HG02610 (cell line): ENCODE data around the gene IMP3.

ENCODE experiments used
- ATAC-seq: cut with Tn5 transposase; IDR thresholded peaks from one replicate; pipeline ENCODE4 v1.9.1; 2021; ENCODE audit warnings: mild to moderate bottlenecking, moderate library complexity; ENCODE audit not compliant: unreplicated experiment

Gene IMP3

DNA sequence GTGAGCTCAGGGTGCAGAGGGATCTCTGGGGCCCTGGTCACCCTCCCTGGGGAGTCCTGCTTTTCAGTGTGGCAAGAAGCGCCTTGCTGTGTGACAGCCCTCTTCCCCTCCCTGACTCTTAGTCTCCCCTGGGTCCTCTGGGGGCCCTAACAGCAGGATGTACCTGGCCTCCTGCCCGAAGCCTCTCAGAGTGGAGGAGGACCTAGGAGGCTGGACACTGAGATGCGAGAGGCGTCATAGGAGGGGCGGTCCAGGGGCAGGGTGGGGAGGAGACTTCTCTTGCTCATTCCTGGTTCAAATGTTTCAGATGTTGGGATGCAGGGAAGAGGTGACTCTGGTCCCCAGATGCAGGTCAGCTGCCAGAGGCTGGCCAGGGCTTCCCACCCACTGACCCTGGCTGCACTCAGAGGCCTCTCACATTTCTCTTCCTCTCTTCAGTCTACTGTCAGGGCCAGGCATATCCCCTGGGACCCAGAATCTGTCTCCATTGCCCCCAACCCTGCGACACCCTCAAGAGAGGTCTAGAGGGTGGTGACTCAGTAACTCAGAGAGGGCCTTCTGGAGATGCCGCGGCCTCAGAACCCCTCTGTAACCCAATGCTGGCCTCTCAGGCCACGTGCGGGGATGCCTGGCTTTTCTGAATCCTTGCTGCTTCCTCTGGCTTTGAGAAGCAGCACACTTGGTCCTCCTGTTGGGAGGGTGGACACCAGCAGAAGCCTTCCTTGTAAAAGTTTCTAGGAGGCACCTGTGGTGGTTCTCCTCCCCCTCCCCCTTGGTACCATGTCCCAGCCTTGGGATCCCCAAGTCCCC lies 33.6 kb upstream of the IMP3 start:
- ATAC-seq, result no peak

DNA sequence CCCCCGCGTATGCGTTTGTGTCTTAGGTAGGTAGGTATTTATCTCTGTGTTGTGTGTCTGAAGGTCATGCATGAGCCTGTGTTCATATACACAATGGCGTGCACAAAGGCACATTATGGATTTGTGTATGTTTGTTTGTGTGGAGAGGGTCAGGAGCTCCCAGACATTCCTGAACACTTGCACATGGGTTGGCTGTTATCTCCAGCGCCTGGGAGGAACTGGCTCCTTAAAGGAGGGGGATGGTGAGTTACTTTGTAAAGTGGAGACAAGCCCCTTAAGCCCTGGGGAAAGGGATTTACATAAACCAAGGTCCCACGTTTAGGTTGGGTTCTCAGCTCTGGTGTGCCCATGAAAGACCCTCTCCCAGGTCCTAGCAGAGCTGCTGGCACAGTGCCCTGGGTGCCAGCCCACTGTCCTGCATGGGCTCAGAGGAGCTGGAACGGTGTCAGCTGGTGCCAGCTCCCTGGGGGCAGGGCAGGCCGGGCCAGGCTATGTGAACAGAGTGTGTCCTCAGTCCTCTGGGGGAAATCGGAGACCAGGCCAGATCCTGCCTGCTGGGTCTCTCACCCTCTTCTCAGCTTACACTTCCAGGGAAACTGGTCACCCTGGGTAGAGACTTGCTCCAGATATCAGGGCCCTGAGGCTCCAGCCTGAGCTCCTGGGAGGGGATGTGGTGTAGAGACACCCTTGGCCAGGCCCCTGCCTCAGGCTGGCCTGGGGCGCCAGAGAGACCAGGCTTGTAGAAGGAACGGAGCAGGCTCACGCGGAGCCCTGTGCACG lies 32.8 kb upstream of the IMP3 start:
- ATAC-seq, result no peak

DNA sequence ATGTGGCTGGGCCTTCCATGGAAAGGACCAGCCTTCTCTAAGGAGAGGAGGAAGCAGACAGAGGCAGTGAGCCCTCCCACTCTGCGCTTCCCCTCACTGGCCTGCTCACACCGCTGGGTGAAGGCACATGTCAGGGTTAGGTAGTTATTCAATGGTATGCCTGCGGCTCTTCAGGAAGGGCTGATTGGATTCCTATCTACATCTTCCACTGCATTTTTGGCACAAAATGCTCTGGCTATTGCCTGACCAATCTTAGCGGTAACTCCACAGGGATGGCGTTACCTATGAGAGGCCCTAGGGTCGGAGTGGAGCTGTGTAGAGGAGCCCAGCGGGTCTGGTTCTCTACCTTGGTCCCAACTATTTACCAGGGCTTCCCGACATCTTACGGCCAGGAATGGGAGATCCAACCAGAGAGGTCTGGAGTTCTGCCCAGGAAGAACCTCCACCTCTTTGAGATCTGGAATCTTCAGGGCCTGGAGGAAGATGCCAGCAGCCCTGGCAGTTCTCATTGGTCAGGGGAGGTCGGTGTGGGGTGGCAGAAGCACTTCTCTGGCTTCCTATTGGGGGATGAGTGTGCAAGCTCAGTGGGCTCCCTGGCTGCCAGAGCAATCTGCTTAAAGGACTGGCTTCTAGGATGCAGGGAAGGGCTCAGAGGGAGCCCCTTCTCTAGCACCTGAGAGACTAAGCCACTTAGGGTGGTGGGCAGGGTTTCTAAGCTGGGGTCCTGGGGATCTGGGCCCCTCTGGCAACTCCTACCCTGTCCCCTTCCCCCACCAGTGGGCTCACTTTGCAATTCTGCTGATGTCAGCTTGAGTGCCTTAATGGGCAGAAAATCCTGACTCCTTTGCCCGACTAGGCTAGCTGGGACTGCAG lies 31.9 kb upstream of the IMP3 start:
- ATAC-seq, result no peak

- no peak for ATAC-seq
Measured at GRCh38 chr15:75669879-75670212, 29.8 kb upstream of the IMP3 start.

GRCh38 chr15:75669191-75669878 lies 29.3 kb upstream of the IMP3 start:
- ATAC-seq, result no peak

- ATAC-seq, result no peak
Measured at GRCh38 chr15:75666823-75667501, 26.9 kb upstream of the IMP3 start.

DNA sequence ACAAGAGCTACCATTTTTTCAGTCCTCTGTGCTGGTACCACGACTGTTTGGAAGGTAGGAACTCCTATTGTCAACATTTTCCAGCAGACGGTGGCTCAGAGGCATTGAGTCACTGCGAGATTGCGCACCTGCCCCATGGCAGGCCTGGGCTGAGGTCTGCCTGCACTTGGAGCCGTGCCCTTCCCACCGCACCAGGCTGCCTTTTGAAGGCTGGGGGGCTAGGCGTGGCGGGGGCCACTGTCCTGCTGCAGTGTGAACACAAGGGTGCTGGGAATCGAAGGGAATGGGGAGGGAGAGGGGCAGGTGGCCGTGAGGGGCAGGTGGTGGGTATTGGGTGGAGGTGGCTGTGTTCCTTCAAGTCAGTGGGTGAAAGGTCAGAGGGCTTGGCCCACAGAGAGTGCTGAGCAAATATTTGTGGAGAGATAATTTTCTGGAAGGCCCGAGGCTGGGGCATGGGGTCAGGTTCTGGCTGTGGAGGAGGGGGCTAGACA lies 24.0 kb upstream of the IMP3 start:
- no peak for ATAC-seq

DNA sequence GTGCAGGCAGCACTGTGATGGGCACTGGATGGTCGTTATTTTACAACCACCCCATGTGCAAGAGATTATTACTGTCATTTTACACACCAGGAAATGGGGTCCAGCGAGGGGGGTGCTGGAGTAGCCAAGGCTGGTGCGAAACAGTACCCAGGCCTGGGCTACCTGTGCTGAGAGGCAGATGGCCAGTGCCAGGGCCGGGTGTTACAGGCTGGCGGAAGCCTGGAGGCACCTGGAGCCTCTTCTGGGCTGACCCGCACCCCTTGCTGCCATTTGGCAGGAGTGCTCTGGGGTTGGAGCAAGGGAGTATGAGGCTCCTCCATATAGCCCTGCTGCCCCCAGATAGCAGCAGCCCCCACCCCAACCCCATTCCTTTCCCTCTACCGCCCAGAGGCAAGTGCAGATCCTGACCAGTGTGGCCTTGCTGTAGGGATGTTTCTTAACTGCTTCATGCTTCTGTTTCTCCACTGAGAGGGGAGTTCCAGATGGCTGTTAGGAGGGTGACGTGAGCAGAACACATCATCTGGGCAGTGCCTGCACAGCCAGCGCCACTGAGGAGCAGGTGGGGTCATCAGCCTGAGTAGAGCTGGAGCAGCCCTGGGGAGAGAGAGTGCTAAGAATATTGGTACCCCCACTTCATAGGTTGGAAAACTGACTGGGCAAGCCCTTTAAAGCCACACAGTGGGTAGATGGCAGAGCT lies 22.9 kb upstream of the IMP3 start:
- no peak for ATAC-seq

GRCh38 chr15:75661756-75662140 lies 21.7 kb upstream of the IMP3 start:
- ATAC-seq, result no peak

- ATAC-seq, result no peak
Measured at GRCh38 chr15:75661100-75661755, 21.2 kb upstream of the IMP3 start.

- ATAC-seq, result no peak
Measured at GRCh38 chr15:75659928-75660645, 20.1 kb upstream of the IMP3 start.

DNA sequence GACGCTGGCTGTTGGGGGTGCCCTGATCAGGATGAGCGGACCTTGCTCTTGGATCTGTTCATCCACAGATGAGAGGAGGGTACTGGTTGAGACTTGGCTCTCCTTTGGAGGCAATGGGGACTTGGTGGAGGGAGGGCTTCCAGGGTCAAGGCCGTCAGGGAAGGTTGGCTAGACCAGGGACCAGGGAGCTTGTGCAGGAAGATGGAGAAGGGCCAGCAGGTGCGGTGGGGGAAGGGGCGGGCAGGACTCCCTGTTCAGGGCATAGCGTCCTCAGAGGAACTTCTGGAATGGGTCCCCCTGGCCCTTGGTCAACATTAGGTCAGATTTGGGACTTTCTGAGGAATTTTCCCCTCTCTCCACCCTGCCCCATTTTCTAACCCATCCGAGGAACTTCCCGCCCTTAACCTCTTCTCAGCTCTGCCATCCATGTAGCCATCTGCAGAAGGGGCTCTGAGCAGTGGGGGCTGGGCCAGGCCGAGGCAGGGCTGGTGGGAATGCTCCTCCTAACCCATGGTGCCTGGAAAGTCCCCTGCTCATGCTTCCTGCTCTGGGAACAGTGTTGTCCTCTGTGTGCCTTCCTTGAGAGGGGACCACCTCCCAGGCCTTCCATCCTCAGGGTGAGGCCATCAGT lies 19.2 kb upstream of the IMP3 start:
- no peak for ATAC-seq

DNA sequence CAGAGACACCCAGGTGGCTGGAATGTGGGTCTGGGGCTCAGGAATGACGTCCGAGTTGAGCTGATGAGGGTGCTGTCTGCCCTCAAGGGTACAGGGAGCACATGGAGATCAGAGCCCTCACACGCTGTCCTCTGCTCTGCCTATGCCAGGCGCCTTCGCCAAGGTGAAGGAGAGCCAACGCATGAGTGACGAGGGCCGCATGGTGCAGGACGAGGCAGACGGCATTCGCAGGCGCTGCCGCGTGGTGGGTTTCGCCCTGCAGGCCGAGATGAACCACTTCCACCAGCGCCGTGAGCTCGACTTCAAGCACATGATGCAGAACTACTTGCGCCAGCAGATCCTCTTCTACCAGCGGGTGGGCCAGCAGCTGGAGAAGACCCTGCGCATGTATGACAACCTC lies 16.8 kb upstream of the IMP3 start:
- no peak for ATAC-seq

- ATAC-seq, result no peak
Measured at GRCh38 chr15:75656331-75656730, 16.3 kb upstream of the IMP3 start.

DNA sequence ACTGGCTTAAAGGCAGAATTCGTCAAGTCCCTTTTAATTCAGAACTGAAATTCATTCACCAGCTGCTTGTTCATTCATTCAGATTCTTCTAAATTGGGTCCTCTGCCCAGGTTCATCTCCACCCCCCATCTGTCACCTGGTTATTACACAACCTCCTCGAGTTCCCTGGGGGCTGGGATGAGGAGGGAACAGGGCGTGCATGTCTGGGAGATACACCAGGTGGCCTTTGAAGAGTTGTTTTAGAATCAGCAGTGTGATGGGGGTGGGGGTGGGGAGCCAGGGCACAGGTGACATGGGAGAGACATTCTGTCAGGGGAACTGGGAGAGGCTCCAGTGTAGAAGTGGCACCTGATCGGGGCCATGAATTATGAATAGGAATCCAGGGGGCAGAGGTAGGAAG lies 15.9 kb upstream of the IMP3 start:
- ATAC-seq, result no peak

GRCh38 chr15:75654201-75654907 lies 14.3 kb upstream of the IMP3 start:
- no peak for ATAC-seq

DNA sequence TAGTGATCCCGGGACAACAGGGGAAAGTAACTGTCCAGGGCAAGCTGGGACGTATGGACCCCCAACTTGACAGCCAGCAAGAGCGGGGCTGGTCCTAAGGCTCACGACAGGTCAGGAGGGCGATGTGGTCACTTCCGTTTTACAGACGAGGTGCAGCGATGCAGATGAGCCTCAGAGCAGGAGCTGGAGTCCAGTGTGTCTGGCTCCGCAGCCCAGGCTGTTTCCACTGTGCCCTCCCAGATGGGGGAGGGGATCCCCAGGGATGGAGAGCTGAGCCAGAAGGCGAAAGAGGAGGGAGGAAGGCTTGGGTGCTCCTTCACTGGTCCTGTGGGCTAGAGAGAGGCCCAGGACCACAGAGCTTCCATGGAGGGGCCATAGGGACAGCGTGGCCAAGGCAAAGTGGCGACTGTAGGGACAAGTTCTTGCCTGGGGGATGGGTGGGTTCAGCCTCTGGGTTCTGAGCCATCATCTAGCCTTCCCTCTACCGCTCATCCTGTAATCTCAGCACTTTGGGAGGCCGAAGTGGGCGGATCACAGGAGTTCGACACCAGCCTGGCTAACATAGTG lies 13.4 kb upstream of the IMP3 start:
- ATAC-seq, result no peak
